Measurements from ENCODE around the gene MAP3K15. TPM values are rescaled to one million over a fixed set of nuclear protein-coding genes. Genes with fewer than 3 reads are reported as not detected.

Gene MAP3K15
- total RNA-seq, 1 donor from 2014 or later, result 0.12 TPM

DNA sequence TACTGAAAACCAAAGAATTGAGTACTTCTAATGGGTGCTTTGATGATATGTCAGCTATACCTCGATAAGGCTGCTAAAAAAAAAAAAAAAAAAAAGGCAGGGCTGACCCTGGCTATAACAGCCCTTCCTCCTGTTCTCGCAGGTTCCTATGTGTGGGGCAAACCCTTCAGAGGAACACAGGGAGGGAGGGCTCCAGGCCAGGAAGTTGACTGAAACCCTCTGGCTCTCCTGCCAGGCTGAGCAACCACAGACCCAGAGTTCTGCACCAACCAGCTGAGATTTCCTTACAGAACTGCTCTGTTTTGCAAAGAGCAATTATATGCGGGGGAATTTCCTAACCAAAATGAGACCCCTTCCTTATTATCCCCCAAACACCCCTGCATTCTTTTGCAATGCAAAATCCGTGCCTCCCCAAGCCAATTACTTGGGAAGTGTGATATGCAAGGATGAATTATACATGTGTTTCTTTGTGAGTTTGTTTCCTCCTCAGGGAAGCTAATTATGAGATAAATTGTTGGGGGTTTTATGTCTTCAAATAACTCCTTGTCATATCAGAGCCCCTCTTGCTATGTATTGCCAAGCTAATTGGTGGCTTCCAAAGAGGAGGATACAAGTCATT, 126.0 kb downstream of the MAP3K15 start:
- DNase-seq (ENCODE audit: low spot score), result no peak

DNA sequence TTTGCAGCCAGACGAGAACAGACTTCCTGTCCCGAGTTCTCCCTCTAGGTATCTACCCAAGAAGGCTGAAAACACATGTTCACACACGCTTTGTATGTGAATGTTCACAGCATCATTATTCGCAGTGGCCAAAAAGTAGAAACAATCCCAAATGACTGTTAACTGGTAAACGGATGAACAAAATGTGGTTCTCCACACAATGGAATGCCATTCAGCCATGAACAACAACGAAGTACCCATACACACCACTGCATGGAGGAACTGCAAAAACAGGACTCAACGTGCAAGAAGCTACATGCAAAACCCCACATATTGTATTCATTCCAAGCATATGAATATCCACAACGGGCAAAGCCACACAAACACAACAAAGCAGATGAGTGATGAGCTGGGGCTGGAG, 126.6 kb downstream of the MAP3K15 start:
- DNase-seq (ENCODE audit: low spot score), result no peak

DNA sequence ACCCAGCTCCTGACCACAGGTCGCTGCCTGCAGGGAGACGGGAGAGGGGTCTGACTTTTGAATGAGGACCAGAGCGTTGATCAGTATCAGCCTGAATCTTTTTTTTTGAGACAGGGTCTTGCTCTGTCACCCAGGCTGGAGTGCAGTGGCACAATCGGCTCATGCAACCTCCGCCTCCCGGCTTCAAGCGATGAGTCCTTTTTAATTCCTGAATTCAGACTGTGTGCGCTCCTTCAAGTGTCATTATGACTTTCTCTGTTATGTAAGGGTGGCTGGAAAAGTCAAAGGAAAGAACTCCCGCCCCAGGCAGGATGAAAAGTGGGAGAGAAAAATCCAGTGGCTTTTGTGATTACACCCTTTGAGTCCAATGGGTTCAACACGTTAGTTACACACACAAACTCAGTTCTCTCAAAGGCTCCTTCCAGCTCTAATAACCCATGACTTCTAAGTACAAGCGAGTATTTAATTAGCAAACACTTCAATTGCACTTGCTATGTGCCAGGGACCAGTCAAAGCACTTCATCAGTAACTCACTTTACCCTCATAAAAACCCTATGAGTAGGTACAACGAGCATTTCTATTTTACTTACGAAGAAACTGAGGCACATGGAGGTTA, 127.1 kb downstream of the MAP3K15 start:
- DNase-seq (ENCODE audit: low spot score), result no peak

DNA sequence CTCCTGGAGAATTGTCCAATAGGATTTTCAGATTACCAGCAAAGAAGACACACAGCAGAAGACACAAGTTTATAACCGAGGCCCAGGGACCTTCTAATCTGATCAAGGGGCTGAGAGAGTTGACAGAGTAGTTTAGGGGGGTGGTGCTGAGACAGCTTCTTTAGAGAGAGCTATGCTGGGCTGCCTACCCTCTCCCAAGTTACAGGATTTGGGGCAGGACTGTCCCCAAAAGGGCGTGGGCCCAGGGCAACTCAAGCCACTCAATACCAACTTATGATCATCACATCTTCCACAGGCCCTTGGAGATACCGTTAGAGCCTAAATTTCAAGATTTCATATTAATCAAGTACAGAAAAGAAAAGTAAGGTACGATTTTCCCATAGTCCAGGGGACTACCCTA, 128.6 kb downstream of the MAP3K15 start:
- no peak for DNase-seq (ENCODE audit: low spot score)

DNA sequence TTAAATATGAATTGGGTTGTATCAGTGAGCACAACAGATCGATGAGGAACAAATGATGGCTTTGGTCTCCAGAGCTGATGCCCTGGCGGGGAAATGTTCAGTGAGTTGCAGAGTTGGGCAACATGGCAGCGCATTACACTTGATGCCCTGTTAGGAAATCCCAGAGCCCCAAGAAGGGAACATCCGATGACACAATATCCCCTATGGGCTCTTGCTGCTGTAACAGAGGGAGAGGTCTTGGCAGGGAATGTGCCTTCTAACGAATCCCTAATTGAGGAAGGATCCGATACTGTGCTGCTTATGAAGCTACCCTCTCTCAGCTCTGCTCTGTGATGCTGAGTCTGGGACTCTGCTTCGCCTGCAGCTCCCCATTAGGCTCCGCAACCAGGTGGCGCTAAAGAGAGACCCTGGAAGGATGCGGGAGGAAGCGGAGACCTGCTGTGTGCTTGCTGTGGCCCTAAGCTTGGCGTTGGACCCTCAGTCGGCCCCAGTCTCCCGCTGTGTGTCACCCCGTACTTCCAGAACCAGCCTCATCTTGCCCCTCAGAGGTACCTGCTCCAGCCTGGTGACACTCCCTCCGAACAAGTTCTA, 132.7 kb downstream of the MAP3K15 start:
- peak; percentile 21 for DNase-seq (ENCODE audit: low spot score)

DNA sequence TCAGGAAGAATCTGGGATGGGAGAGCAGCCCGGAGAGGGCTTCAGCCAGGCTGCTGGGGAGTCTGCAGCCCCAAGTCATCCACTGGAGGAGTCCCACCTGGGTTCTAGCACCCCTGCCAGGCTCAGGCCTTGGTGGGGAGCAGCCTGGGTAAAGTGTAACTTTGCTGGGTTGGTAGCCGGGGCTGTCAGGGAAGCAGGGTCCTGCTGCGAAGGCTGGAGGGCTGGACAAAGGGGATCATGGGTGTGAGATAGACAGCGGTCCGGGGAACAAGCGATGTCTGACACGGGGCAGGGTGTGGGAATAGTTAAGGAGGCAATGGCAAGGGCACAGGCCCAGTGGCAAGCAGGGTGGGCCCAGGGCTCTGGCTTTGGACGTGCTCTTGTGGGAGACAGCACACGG, 134.0 kb downstream of the MAP3K15 start:
- DNase-seq (ENCODE audit: low spot score), result no peak

DNA sequence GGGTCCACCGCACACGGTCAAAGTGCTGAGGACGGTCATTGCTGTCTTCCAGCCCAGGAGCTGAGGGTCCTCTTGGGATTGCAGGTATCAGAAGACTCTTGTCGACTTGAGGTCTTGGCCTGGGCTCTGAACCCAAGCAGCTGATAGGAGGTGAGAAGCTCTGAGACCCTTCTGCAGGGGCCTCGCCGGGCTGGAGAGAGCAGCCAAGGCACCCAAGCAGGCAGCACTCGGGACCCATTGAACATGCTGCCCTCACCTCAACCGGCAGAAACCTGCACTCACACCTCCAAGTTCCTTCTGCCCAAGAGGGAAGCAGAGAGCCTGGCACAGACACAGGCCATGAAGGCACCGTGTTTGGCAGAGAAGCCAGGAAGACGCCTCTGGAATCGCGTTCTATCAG, 137.5 kb downstream of the MAP3K15 start:
- no peak for DNase-seq (ENCODE audit: low spot score)

DNA sequence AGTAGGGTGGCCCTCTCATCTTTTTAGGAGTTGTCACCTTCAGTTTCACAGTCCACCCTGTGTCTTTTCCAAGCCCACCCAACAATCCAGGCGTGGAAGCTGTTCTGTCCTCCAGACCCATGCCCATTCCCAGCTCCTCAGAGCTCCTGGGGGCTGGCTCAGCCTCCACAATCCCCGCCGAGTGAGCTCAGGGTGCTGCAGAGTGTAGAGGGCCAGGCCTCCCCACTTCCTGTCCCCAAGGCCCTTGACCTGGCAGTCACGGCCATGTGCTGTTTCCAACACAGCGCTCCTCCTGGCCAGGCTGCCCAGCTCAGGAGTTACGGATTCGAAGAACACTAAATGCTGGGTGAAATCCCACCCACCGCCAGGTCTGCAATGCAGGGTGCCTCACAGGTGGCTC, 139.8 kb downstream of the MAP3K15 start:
- DNase-seq (ENCODE audit: low spot score), result no peak

DNA sequence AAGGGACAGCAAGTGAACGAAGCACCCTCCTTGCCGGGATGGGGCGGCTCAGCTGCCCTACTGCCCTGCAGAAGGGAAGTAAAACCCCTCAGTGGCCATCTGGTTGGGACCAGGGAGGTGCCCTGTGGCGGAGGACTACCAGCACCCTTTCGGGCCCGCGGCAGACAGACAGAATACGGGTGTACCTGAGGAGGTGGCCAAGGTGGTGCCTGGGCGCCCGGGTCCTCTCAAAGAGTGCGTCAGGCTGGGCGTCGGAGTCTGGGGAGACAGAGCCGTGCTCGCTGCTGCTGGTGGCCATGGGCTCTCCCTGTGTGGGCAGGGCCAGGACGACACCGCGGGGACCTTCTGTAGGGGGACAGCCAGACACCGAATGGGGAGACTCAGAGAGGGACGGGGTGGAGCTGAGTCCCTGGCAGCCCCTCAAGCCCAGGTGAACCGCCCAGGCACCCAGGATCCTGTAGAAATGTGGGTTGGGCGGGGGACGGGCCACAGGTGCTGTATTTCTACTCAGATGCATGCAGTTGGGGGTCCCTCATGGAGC, 141.9 kb downstream of the MAP3K15 start:
- DNase-seq (ENCODE audit: low spot score), result no peak

DNA sequence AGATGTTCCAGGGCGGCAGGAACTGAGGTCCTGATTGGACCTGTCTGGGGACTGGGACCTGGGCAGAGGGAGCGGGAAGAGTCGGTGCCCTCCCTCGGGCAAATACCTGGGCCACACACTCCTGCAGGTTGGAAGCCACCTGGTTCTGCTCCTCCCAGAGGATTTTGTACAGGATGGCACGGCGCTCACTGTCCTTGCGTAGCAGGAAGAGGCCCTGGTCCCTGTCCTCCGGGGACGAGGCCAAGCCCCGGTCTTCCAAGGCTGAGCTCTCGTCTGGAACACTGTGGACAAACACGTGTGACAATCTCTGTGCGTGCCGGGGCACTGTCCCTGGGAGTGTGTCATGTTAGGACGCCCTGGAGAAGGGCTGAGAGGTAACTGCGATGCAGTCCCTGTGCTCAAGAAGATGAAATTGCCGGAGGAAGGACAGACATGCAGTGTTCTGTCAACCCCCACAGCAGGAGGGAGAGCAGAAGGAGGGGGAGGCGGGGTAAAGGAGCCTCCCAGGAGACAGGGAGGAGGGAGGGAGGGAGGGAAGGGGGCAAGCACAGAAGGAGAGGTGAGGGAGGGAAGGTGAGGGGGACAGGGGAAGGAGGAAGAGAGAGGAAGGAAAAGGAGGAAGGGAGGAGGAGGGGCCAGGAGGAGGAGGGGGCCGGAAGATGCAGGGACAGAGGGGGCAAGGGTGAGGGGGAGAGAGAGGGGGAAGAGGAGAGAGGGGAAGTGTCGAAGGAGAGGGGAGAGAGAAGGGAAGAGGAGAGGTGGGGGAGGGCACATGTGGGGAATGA, 142.6 kb downstream of the MAP3K15 start:
- DNase-seq (ENCODE audit: low spot score), result no peak

DNA sequence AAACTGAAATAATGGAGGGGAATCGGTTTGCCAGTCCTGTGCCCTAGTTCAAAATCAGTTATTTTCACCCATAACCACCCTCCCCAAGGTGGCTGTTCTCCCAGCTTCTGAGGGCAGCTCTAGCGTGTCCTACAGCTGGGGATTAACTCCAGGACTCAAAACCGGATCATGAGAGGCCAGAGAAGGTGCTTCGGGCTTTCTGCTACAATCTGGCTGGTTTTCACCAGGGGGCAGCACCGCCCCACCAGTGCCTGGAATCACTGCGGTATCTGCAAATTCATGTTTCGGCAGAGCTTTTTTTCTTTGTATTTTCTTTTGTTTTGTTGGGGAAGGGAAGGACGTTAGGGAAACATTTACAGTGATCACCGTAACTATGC, 143.2 kb downstream of the MAP3K15 start:
- peak; percentile 61 for DNase-seq (ENCODE audit: low spot score)

DNA sequence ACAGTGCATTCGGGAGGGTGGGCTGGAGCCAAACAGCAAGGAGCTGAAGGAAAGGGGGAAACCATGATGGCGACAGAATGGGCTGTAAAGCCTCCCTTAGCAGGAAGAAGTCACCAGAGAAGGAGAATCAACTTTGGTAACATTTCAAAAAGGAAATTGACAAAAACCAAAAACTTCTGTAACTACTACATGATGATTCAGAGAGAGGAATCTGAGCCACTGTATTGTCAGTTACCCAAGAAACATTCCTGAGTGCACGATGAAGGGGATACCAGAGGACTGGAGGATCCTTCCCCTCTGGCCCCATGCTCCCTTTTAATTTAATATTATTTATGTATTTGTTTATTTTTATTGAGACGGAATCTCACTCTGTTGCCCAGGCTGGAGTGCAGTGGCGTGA, 145.2 kb downstream of the MAP3K15 start:
- no peak for DNase-seq (ENCODE audit: low spot score)

DNA sequence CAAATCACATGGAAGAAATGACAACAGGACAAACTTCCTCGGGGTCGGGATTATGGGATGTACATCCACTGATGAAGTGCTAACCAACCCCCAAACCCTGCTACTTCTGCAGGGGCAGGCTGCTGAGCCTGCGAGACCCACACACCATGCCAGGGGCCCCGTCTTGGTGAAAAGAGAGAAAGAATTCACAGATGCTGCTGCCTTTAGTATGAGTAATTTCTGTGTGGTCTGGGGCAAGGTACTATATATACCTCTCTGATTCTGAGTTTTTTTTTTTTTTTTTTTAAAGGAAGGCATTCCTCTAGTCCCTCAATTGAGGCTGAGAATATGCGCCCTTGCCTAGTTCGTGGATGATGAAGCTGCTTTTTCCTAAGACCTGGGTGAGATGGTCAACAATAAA, 146.7 kb downstream of the MAP3K15 start:
- no peak for DNase-seq (ENCODE audit: low spot score)

DNA sequence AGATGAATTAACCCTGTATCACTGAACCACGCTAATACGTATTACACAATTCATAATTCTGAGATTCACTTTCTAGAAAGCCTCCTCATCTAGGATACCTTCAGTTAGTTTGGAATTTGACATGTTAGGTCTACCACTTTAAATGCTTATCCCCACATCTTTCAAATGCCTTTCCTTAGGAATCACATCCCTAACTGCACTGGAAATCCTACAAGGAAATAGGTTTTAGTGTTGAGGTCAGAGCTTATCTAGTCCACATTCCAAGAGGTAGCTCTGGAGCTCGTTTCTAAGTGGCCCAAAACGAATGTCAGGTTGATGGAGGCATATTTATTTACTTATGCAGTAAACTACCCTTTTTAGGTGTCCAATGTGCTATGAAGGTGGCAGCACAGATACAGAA, 153.6 kb downstream of the MAP3K15 start:
- DNase-seq (ENCODE audit: low spot score), result no peak

DNA sequence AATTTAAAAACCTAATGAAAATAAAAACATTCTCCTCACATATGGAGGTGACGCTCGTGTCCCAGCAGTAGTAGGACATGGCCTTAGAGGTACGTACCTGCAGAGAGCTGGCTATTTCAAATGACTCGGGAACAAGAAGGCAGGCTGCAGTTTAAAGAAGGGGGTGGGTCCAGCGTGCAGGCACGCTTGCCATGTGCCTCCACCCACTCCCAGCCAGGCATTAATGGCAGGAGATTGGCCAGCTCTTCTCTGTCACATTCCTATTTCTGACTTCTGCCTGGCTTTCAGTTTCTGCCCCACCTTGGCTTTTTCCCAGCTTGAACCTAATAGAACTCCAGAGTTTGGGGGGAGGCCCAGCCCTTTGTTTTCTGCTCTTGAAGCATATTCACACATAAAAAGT, 154.4 kb downstream of the MAP3K15 start:
- no peak for DNase-seq (ENCODE audit: low spot score)

DNA sequence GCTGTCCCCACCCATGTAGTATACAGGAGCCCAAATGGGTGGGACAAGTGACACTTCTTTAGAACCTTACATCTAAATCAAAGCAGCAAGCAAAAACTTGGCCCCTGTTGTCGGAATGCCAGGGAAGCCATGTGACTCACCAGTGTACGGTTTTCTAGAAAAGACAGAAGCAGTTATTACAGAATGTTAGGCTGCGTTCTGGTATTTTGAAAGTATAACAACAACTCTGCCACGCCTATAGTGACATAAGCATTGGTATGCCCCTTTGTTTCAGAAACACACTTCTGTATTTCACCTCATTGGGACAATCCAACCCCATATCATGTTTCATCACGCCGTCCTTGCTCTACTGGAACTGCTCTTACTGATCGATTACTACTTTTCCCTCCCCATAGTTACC, 156.8 kb downstream of the MAP3K15 start:
- no peak for DNase-seq (ENCODE audit: low spot score)

DNA sequence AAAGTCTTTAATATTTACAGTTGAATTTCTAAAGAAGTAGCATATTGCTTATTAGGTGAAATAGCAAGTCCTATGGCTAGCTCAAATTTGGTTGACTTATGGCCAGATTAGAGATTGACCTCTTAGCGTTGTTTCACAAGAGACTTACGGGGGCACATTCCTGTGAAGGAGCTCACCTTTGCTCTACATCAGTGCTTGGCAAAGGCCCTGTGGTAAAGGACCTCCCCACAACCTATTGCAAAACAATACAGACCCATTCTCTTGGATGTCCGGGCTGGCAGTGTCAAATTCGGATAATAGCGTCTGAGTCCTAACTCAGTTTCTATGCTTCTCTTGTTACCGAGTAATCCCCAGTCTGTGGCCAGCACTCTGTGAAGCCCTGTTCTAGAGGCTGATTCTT, 160.7 kb downstream of the MAP3K15 start:
- no peak for DNase-seq (ENCODE audit: low spot score)

DNA sequence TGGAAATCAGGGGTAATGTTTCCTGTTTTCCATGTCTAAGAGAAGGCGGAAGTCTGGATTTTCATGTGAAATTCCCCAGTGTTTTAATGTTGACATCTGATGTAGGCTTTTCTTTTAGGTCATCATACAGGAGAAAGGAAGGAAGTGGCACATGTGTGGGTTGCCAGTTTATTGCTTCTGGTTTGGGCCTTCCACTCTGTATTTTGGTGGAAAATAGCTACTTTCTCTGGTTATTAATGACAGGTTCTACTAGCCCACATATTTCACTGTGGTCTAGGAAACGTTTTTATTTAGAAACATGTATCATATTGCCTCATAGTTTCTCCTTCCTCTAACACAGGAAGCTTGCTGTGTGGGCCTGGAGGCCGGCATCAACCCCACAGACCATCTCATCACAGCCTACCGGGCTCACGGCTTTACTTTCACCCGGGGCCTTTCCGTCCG, 164.3 kb downstream of the MAP3K15 start:
- no peak for DNase-seq (ENCODE audit: low spot score)

DNA sequence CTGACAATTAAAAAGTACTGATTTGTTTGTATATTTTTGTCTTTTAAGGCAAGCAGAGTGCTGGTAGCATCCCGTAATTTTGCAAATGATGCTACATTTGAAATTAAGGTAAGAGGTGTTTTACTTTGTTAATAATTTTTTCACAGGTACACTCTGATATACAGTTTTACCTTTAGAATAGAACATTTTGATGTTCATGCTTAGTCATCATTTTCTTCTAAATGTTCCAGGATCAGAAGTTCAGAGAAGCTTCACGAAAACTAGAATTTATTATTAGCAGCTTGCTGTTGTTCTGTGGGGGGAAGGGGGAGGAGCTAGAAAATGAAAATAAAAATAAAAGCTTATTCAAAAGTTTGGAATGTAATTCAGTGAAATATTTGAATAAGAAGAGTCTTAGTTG, 166.0 kb downstream of the MAP3K15 start:
- DNase-seq (ENCODE audit: low spot score), result no peak

DNA sequence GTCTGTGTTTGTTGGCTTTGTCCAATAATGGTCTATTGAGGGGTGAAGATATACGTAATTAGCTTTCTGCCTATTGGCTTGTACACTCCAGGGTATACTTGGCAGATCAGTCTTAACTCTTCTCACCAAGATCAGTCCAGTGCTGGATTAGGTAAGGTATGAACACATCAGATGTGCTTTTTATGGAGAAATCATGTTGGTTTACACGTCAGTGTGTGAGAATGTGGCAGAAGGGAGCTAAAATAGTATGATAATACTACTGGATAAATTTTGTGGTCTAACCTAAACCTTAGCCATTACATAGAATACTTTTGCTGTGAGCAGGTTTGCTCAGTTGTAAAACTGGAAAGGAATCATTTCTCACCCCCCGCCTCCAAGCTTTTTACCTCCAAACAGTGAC, 167.4 kb downstream of the MAP3K15 start:
- no peak for DNase-seq (ENCODE audit: low spot score)

DNA sequence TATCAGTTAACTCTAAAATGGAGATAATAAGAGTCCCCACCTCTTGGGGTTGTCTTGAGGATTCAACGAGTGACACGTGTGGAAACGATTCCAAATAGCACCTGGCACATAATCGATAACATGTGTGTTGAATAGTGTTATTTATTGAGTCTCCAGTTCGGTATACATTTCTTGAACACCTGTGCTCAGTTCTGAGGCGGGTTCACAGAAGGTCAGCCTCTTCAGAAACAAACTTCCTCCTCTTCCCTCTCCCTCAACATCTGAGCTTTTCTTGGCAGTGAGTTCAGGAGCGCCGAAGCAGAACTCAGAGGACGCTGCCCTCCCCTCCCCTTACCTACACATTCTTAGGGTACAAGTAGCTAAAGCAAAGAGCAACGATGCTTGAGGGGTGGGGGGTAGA, 170.6 kb downstream of the MAP3K15 start:
- no peak for DNase-seq (ENCODE audit: low spot score)

DNA sequence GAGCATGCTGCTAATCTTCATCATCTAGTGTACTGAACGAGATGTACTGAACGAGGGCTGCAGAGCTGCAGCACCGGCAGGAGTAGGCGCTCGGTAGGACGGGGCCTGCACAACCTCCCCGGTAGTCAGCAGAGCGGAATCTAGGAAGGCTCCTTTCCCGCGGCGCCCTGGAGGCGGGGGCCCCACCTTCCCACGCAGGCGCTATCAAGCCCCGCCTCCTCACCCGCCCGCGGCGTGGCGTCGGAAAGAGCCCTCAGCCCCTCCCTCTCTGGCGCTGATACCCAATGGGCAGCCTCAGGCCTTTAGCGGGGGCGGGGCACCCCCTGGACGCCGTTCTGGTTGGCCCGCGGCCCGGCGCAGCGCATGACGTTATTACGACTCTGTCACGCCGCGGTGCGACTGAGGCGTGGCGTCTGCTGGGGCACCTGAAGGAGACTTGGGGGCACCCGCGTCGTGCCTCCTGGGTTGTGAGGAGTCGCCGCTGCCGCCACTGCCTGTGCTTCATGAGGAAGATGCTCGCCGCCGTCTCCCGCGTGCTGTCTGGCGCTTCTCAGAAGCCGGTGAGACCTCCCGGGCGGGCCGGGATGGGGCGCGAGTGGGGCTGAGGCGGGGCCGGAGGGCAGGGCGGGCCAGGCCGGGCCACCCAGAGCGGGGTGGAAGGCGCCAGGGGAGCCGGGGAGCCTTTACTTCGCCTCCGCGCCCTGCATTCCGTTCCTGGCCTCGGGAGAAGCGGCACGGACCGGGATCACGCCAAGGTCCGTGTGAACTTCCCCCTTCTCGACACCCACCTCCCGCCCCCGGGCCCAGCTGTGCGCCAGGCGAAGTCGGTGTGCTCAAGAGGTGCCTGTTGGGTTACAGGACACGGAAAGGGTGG, 171.5 kb downstream of the MAP3K15 start, which contains the start of gene PDHA1:
PDHA1 (plus strand) TSS at position 393 of the 874 bp plus-strand sequence; CDS start at position 504, 111 bp downstream.
- DNase-seq (ENCODE audit: low spot score), result peak; percentile 94

Measured in mucosa of gallbladder (tissue), 1 donor.